ENCODE results near the gene WDR81. TPM values are rescaled to one million over a fixed set of nuclear protein-coding genes. Genes with fewer than 3 reads are reported as not detected.
"Not testable (repeated sequence)": the region's sequence is repeated elsewhere in the genome, so short reads cannot be mapped to it uniquely, and the experiment has no call there.

Gene WDR81
- polyA plus RNA-seq, 4 donors = 9.9 to 21.2 (median 13.3) TPM

DNA sequence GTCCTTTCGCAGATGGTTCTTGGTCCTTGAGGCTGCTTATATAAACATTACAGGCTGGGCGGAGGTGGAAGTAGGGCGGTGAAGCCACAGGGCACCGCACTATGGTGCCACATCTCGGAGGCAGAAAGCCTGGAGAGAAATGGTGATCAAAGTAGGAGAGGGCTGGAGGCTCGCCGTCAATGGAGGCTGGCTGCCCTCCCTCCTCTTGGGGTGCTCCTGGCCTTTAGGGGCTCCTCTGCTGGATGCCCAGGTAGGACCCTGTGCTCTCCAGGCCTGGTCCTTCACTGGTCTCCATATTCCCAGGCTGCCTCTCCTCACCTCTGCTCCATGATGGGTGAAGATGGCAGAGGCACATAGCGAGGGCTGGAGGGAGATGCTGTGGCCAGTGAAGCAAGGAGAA is 12.2 kb upstream of the WDR81 start:
- DNase-seq (ENCODE audit: low read depth in 4 of 4, low spot score in 3 of 4) = no peak

DNA sequence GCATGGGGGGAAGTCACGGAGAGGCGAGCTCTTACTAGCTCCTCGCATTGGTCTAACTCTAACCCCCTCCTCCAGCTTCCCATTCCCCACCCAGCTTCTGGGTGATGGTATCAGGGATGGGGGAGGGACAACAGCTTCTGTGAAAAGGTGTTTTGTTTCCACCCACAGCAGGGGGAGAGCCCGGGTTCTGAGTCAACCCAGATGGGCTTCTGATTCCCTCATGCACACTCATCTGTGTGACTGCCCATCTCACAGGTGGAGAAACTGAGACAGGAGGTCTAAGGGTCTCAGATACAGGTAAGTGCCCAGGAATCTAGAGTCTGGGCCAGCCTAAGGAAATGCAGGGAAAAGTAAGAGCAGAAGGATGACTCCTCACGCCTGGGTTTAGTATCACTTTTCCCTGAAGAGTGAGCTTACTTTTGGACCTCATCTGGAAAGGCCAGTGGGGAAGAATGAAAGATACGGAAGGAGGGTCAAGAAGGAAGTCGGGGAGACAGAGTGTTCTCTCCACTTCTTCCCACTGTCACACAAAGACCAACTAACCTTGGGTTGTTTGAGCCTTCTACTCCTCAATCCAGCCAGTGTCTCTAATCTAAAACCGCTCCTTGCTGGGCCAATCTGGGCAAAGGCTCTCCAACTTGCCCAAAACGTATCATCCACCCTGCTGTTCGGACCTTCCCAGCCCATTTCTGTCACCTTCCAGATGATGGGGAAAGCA is 11.2 kb upstream of the WDR81 start:
- DNase-seq (ENCODE audit: low read depth in 4 of 4, low spot score in 3 of 4) = no peak

DNA sequence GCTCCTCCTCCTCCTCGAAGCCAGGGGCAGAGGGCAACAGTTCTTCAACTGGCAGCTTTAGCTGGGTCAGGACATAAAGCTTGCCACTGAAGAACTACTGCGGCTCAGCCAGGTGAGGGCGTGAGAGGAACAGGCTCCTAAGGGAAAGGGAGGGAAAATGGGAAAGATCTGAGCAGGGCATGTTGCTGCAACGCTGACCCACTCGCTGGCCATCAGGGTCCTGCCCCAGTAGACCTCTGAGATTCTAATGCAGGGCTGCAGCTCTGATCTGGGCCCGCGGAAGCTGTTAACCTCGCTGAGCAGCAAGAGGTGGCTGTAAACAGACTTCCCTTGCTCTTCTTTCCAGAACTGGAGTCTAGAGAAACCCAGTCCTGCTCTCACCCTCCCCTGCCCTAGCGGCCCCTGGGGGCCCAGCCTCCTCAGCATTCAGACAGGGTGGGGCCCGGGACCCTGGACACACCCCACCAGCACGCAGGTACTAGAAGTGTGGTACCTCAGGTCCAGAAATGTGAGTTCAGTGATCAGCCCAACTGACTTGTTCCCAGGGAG is 10.6 kb upstream of the WDR81 start:
- DNase-seq (ENCODE audit: low read depth in 4 of 4, low spot score in 3 of 4) = no peak

DNA sequence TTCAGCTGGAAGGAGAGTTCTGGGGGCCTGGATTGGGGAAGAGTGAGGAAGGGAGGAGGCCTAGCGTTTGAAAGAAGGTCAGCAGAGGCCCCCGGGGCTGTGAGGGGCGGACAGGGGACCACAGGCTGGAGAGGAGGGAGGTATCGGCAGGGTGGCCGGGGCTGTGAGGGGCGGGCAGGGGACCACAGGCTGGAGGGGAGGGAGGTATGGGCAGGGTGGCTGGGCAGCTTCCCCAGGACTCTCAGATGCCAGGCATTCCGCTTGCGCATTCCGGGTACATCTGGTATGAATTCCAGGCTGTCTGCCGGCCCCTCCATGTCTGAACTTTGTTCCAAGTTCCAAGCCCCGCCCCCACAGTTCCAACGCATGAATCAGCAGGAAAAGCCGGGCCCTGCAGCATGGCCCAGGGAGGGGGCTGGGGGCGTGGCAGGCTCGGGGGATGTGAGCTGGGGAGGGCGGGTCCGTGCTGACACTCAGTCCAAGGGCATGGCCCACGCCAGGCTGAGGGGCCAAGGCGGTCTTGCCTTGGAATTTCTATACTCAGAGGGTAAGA is 10.0 kb upstream of the WDR81 start:
- DNase-seq (ENCODE audit: low read depth in 4 of 4, low spot score in 3 of 4) = peak in 3 of 4 donors; percentile 82 to 91 (median 85)

DNA sequence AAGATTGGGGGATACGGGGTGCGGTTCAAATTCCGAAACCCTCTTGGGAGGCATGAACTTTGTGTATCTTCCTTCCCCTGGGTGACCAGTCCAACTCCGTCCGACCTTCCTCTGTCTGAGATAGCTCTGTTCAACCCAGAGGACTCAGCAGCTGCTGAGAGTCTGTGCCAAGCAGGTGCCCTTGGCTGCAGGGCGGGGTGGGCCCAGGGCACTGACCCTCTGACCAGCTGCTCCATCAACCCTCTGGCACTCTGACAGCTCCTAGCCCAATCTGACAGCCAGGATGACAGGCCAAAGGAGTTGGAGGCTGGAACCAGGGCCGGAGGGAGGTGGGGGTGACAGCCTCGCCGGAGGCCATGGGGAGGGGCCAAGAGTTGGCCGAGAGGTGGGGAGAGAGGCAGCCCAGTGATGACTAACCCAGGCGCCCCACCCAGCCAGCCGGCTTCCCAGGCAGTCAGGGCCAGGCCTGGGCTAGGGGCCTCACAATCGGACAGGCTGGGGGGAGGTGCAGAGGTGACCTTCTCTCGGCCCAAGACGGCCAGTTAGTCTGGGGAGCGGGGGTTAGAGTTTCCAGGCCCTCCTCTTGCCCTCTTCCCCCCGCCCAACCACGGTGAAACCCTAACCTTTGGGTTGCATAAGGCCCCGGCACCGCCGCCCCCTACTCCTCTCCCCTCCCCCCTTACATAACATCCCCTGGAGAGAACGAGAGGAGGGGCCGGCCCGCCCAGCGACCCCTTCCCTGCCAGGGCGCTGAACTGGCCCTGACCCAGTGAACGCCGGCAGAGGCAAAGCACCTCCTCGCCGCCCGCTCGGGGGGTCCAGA is 9.3 kb upstream of the WDR81 start:
- DNase-seq (ENCODE audit: low read depth in 4 of 4, low spot score in 3 of 4) = no peak

DNA sequence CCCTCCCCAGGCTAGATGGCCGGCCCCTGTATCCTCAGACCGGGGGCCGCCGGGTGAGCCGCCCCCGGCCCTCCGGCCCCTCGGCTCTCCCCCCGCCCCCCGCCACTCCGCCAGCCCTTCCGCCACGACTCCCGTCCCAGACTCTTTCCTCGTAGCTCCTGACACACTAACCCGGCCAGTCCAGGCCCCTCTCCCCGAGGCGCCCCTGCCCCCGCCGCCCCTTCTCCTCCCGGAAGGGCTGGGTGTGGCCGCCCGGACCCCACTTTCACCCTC is 8.8 kb upstream of the WDR81 start:
- no peak for DNase-seq (ENCODE audit: low read depth in 4 of 4, low spot score in 3 of 4)

DNA sequence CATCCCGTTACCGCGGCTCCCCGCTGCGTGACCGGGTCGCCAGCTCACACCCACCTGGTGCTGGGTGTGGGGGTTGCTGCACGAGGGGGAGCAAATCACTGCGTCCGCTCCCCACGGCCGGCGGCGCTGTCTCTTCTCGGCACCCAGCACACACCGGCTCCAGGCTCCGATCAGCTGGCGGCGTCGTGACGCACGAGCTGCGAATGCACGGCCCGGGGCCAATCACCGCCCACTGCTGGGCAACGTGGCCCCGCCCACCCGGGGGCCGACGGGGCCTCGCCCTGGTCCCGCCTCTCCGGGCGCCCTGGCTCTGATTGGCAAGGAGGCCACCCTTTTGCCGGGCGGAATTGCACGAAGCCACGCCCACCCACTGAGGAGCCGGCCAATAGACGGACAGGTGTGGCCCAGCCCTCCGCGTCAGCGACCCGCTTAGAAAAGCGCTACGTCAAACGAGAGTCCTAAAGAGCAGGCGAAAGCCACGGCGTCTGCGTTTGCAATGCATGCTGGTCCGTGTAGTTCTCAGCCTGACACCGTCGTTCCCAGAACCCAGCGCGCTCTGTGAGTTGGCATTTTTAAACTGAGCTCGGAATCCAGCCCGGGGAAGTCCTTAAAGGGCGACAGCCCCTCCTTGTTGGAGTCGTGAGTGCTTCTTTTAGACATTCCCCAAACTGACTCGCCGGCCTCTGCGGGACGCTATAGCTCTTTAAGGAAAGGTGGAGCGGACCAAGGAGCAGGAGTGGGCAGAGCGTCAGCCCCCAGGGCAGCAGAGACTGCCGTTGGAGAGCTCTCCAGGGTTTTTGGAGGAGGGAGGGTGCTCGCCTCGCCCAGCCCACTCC is 8.2 kb upstream of the WDR81 start:
- peak; percentile 98 to 100 (median 100) for DNase-seq (ENCODE audit: low read depth in 4 of 4, low spot score in 3 of 4)

DNA sequence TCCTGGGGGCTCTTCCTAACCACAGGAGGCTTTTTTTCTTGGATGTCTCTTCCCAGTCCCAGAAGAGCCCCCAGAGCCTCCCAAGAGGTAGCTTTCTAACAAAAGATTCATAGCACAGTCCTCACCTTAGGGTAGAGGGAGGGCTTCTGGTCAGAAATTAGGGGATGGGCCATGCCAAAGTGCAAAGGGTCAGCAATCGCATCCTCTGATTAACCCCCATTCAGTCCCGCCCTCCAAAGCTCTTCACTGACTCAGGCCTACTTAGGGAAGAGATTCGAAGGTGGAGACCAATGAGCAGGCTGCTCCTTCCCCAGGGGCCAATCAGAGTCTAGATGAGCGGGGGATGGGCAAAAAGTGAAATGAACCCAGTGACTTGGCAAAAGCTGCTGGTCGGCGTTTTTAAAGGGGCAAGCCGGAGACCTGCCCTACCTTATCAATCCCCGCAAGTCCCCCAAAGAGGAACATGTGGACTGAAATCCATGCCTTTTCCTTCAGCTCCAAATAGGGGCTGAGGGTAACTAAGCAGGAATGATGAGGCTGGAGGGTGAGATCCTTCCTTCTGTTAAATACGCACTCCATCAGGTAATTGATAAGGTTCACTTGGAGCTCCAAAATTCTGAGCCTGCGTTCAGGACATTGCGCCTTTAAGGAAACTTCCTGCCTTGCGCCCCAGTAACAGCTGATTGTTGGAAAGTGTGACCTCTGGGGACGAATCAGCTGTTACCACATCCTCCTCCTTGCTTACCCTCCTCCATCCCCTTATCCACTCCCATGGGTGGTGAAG is 7.4 kb upstream of the WDR81 start:
- peak; percentile 89 to 97 (median 92) for DNase-seq (ENCODE audit: low read depth in 4 of 4, low spot score in 3 of 4)

DNA sequence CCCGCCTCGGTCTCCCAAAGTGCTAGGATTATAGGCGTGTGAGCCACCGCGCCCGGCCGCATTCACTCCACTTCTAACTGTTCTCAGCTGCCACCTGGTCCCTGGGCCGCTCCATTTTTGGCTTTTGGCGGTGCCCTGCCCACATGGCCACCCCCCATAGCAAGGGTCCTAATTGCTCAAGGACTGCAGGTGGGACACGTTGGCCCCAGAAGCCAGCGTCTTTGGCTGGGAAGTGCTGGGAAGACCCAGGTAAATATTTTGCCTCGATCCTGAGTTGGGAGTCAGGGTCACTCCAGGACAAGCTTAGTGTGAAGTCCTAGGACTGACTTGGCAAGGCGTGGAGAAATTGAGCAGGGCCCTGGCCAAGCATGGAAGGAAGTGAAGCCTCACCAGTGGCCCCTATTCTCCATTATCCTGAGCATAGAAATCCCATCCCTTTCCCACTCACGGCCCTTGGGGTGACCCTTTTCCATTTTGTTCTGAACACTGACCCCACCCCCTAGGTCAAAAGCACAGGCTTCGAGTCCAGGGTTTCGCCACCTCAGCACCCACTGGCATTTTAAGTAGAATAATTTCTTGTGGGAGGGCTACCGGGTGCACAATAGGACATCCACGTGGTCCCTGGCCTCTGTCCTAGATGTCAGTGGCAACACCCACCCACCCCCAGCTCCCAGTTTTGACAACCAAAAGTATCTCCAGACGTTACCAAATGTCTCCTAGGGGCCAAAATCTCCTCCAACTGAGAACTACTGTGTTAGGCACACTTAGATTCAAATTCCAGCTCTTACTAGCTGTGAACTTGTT is 5.9 kb upstream of the WDR81 start:
- no peak for DNase-seq (ENCODE audit: low read depth in 4 of 4, low spot score in 3 of 4)

DNA sequence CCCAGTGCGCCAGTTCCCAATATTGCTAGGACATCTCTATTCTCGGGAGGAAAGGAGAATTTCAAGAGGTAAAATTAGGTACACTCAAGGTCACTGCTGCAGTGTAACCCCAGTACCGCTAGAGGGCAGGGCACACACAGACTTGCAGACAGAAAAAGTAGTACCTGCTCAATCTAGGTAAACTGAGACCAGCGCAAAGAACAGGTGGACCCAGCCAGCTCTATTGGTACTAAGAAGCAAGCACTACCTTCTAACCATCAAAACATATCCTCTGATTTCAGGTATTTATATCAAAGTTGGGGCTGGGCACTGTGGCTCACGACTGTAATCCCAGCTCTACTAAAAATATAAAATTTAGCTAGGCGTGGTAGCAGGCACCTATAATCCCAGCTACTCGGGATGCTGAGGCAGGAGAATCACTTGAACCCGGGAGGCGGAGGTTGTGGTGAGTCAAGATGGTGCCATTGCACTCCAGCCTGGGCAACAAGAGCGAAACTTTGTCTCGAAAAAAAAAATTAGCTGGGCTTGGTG is 3.6 kb upstream of the WDR81 start:
- DNase-seq (ENCODE audit: low read depth in 4 of 4, low spot score in 3 of 4) = no peak

DNA sequence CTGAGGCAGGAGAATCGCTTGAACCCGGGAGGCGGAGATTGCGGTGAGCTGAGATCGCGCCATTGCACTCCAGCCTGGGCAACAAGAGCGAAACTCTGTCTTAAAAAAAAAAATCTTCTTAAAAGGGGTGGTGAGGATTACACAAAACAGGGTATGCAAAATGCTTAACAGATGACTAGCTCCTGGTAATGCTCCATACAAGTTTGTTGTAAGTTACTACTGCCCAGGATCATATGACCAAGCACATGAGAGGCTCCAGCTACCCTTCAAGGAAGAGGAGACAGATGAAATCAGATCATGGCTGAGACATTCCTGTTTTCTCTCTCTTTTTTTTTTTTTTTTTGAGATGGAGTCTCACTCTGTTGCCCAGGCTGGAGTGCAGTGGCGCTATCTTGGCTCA is 2.5 kb upstream of the WDR81 start:
- DNase-seq (ENCODE audit: low read depth in 4 of 4, low spot score in 3 of 4) = not testable (repeated sequence)

DNA sequence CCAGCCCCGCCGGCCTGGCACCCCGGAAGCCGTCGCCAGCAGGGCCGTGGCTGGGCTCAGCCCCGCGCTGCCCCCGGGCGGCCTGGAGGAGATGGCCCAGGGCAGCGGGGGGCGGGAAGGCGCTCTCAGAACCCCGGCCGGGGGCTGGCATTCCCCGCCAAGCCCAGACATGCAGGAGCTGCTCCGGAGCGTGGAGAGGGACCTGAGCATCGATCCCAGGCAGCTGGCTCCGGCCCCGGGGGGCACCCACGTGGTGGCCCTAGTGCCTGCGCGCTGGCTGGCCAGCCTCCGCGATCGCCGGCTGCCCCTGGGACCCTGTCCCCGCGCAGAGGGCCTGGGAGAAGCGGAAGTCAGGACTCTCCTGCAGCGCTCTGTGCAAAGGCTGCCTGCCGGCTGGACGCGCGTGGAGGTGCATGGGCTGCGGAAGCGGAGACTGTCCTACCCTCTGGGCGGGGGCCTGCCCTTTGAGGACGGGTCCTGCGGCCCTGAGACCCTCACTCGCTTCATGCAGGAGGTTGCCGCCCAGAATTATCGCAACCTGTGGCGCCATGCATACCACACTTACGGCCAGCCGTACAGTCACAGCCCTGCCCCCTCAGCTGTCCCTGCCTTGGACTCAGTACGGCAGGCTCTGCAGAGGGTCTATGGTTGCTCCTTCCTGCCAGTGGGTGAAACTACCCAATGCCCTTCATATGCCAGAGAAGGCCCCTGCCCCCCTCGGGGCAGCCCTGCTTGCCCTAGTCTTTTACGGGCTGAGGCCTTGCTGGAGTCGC is 551 bp downstream of the WDR81 start:
- no peak for DNase-seq (ENCODE audit: low read depth in 4 of 4, low spot score in 3 of 4)

DNA sequence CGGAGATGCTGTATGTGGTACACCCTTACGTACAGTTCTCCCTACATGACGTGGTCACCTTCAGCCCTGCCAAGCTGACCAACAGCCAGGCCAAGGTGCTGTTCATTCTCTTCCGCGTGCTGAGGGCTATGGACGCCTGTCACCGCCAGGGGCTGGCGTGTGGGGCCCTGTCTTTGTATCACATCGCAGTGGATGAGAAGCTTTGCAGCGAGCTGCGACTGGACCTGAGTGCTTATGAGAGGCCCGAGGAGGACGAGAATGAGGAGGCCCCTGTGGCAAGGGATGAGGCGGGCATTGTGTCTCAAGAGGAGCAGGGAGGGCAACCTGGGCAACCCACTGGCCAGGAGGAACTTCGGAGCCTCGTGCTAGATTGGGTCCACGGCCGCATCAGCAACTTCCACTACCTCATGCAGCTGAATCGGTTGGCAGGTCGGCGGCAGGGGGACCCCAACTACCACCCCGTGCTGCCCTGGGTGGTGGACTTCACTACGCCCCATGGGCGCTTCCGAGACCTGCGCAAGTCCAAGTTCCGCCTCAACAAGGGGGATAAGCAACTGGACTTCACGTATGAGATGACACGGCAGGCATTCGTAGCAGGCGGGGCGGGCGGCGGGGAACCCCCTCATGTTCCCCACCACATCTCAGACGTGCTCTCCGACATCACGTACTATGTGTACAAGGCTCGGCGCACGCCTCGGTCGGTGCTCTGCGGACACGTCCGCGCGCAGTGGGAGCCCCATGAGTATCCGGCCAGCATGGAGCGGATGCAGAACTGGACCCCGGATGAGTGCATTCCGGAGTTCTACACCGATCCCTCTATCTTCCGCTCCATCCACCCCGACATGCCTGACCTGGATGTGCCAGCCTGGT is 1.4 kb downstream of the WDR81 start:
- DNase-seq (ENCODE audit: low read depth in 4 of 4, low spot score in 3 of 4) = no peak

DNA sequence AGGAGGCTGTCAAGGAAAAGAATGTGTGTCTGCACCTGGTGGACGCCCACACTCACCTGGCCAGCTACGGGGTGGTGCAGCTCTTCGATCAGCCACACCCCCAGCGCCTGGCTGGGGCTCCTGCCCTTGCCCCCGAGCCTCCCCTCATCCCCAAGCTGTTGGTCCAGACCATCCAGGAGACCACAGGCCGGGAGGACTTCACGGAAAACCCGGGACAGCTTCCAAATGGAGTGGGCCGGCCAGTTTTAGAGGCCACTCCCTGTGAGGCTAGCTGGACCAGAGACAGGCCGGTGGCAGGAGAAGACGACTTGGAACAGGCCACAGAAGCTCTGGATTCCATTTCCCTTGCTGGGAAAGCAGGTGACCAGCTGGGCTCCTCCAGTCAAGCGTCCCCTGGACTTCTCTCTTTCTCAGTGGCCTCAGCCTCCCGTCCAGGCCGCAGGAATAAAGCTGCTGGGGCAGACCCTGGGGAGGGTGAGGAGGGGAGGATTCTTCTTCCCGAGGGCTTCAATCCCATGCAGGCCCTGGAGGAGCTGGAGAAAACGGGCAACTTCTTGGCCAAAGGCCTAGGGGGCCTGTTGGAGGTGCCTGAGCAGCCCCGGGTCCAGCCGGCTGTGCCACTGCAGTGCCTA is 2.2 kb downstream of the WDR81 start:
- no peak for DNase-seq (ENCODE audit: low read depth in 4 of 4, low spot score in 3 of 4)

DNA sequence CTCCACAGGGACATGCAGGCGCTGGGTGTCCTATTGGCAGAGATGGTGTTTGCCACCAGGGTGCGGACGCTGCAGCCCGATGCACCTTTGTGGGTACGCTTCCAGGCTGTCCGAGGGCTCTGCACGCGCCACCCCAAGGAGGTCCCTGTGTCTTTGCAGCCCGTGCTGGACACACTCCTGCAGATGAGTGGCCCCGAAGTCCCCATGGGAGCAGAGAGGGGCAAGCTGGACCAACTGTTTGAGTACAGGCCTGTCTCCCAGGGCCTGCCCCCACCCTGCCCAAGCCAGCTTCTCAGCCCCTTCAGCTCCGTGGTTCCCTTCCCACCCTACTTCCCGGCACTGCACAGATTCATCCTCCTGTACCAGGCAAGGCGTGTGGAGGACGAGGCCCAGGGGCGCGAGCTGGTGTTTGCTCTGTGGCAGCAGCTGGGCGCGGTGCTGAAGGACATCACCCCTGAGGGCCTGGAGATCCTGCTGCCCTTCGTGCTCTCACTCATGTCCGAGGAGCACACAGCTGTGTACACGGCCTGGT is 2.8 kb downstream of the WDR81 start:
- no peak for DNase-seq (ENCODE audit: low read depth in 4 of 4, low spot score in 3 of 4)

DNA sequence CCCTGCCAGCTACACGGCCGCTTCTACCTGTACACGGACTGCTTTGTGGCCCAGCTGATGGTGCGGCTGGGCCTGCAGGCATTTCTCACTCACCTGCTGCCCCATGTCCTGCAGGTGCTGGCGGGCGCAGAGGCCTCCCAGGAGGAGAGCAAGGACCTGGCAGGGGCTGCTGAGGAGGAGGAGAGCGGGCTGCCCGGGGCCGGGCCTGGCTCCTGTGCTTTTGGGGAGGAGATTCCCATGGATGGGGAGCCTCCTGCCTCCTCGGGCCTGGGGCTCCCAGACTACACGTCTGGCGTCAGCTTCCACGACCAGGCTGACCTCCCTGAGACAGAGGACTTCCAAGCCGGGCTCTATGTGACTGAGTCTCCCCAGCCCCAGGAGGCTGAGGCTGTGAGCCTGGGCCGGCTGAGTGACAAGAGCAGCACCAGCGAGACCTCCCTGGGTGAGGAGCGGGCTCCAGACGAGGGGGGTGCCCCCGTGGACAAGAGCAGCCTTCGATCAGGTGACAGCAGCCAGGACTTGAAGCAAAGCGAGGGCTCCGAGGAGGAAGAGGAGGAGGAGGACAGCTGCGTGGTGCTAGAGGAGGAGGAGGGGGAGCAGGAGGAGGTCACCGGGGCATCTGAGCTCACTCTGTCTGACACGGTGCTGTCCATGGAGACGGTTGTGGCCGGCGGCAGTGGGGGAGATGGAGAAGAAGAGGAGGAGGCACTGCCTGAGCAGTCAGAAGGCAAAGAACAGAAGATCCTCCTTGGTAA is 3.5 kb downstream of the WDR81 start:
- DNase-seq (ENCODE audit: low read depth in 4 of 4, low spot score in 3 of 4) = no peak
